ENCODE measurements around the gene TMX1.

DNA sequence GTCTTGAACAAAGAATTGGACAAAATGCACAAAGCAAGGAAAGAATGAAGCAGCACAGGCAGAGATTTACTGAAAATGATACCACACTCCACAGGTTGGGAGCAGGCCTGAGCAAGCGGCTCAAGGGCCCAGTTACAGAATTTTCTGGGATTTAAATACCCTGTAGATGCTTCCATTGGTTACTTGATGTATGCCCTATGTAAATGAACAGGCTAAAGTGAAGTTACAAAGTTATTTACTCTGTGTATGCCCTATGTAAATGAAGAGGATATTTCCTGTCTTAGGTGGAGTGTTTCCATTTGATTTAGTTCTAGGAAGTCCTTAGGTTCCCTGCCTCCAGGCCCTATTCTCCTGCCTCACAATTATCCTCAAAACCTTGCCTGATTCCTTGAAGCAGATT, 36.6 kb downstream of the TMX1 start:
- TF ChIP-seq CTCF (IDR thresholded peaks at IDR 0.05) = no peak
- no peak for TF ChIP-seq POLR2A (IDR thresholded peaks at IDR 0.05)
